WTC11 (cell line): ENCODE data around the gene CDK2AP2.

Source experiments
- ATF2 ChIP-seq: sonication (generic); formaldehyde crosslinking; IDR thresholded peaks from 2 replicates; pipeline ENCODE4 v1.8.1; 2022; ENCODE audit warnings: low read depth, missing genetic modification reagents, borderline replicate concordance
- FOXJ3 ChIP-seq: sonication (generic); formaldehyde crosslinking; IDR thresholded peaks from 2 replicates; pipeline ENCODE4 v1.9.0; 2021; ENCODE audit warnings: missing genetic modification reagents, mild to moderate bottlenecking, borderline replicate concordance
- GABPB1 ChIP-seq: sonication (generic); formaldehyde crosslinking; IDR thresholded peaks from 2 replicates; pipeline ENCODE4 v1.8.1; 2023; ENCODE audit warnings: mild to moderate bottlenecking, missing genetic modification reagents
- IRF1 ChIP-seq: sonication (generic); formaldehyde crosslinking; IDR thresholded peaks from 2 replicates; pipeline ENCODE4 v1.8.0; 2023; ENCODE audit warnings: missing genetic modification reagents
- TCF7 ChIP-seq: sonication (generic); formaldehyde crosslinking; IDR thresholded peaks from 2 replicates; pipeline ENCODE4 v1.8.0; 2022; ENCODE audit warnings: mild to moderate bottlenecking, low read depth, missing genetic modification reagents, moderate library complexity
- TP53 ChIP-seq: sonication (generic); formaldehyde crosslinking; IDR thresholded peaks from 2 replicates; pipeline ENCODE4 v1.8.1; 2023; ENCODE audit warnings: mild to moderate bottlenecking, missing genetic modification reagents
- ZBTB21 ChIP-seq: sonication (generic); formaldehyde crosslinking; IDR thresholded peaks from 2 replicates; pipeline ENCODE4 v1.8.1; 2023; ENCODE audit warnings: mild to moderate bottlenecking, missing genetic modification reagents, borderline replicate concordance
- TF ChIP-seq, protein P1 (sequence below): fragments of 200-600 bp; IDR thresholded peaks from 2 replicates; pipeline ENCODE4 v1.8.0; 2022; ENCODE audit warnings: antibody characterized with exemption
- TF ChIP-seq, protein P2 (sequence below): fragments of 250-450 bp; sonication (Bioruptor Pico); IDR thresholded peaks from 2 replicates; pipeline ENCODE4 v1.9.0; 2021; ENCODE audit warnings: mild to moderate bottlenecking
- TF ChIP-seq, protein P3 (sequence below): sonication (generic); formaldehyde crosslinking; IDR thresholded peaks from 2 replicates; pipeline ENCODE4 v1.8.0; 2022; ENCODE audit warnings: mild to moderate bottlenecking, missing genetic modification reagents

DNA sequence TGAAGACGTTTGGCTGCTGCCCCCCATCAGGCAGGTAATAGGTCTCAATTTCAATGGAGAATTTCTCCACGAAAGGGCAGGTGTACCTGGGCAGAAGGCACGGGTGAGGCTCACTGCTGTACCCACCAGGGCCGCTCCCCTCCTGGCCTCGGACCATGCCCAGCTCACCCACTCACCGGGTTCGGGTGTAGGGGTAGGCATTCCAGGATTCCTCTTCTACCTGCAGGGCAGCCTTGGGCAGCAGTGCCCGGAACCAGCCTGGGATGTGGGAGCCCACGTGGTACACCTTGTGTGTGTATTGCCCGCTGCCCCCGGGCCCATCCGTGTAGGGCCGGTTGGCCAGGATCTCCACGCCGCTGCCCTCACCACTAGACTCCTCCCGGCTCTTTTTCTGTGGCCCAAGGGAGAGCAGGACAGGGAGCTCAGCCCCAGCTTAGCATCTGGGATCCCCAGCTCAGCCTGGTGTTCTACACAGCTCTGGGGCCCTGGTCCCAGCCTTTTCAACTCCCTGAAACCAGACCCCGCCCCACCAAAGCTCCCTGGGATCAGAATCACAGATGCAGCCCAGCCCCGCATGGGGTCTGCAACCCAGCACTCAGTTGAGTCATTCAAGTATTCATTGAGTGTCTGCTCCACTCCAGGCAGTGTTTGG is 5.5 kb downstream of the CDK2AP2 start:
- TF ChIP-seq, protein P1, sequence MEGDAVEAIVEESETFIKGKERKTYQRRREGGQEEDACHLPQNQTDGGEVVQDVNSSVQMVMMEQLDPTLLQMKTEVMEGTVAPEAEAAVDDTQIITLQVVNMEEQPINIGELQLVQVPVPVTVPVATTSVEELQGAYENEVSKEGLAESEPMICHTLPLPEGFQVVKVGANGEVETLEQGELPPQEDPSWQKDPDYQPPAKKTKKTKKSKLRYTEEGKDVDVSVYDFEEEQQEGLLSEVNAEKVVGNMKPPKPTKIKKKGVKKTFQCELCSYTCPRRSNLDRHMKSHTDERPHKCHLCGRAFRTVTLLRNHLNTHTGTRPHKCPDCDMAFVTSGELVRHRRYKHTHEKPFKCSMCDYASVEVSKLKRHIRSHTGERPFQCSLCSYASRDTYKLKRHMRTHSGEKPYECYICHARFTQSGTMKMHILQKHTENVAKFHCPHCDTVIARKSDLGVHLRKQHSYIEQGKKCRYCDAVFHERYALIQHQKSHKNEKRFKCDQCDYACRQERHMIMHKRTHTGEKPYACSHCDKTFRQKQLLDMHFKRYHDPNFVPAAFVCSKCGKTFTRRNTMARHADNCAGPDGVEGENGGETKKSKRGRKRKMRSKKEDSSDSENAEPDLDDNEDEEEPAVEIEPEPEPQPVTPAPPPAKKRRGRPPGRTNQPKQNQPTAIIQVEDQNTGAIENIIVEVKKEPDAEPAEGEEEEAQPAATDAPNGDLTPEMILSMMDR = no peak
- TF ChIP-seq FOXJ3 (CRISPR knock-in tag) = no peak
- no peak for TF ChIP-seq ZBTB21 (CRISPR knock-in tag)
- no peak for TF ChIP-seq ATF2
- TF ChIP-seq, protein P2, sequence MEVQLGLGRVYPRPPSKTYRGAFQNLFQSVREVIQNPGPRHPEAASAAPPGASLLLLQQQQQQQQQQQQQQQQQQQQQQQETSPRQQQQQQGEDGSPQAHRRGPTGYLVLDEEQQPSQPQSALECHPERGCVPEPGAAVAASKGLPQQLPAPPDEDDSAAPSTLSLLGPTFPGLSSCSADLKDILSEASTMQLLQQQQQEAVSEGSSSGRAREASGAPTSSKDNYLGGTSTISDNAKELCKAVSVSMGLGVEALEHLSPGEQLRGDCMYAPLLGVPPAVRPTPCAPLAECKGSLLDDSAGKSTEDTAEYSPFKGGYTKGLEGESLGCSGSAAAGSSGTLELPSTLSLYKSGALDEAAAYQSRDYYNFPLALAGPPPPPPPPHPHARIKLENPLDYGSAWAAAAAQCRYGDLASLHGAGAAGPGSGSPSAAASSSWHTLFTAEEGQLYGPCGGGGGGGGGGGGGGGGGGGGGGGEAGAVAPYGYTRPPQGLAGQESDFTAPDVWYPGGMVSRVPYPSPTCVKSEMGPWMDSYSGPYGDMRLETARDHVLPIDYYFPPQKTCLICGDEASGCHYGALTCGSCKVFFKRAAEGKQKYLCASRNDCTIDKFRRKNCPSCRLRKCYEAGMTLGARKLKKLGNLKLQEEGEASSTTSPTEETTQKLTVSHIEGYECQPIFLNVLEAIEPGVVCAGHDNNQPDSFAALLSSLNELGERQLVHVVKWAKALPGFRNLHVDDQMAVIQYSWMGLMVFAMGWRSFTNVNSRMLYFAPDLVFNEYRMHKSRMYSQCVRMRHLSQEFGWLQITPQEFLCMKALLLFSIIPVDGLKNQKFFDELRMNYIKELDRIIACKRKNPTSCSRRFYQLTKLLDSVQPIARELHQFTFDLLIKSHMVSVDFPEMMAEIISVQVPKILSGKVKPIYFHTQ (CRISPR knock-in tag) = no peak
- no peak for TF ChIP-seq TCF7 (CRISPR knock-in tag)
- TF ChIP-seq IRF1 (CRISPR knock-in tag) = no peak
- TF ChIP-seq, protein P3, sequence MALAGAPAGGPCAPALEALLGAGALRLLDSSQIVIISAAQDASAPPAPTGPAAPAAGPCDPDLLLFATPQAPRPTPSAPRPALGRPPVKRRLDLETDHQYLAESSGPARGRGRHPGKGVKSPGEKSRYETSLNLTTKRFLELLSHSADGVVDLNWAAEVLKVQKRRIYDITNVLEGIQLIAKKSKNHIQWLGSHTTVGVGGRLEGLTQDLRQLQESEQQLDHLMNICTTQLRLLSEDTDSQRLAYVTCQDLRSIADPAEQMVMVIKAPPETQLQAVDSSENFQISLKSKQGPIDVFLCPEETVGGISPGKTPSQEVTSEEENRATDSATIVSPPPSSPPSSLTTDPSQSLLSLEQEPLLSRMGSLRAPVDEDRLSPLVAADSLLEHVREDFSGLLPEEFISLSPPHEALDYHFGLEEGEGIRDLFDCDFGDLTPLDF (CRISPR knock-in tag) = no peak
- TF ChIP-seq TP53 = no peak
- TF ChIP-seq GABPB1 (CRISPR knock-in tag) = no peak
